B cell (primary cell): ENCODE measurements around the gene AGFG2.

Experiments used
- CTCF ChIP-seq: fragments of 200-600 bp; IDR thresholded peaks from one replicate; pipeline ENCODE4 v1.8.0; 2022; ENCODE audit warnings: antibody characterized with exemption, mild to moderate bottlenecking
- EZH2 ChIP-seq: IDR thresholded peaks from 2 replicates; pipeline ENCODE4 v1.6.1; 2012; ENCODE audit warnings: borderline replicate concordance, low read depth, mild to moderate bottlenecking, moderate library complexity, low read length; ENCODE audit not compliant: insufficient read depth, poor library complexity, severe bottlenecking

- TF ChIP-seq CTCF (no peak), EZH2 (no peak)
These were observed 18.9 kb upstream of the AGFG2 start for GRCh38 chr7:100520138-100520537.
